HepG2 (cell line): Measurements from ENCODE around the gene PTCRA. TPM values are rescaled to one million over a fixed set of nuclear protein-coding genes. Genes with fewer than 3 reads are reported as not detected.
A peak's percentile ranks its signal among the peaks of the same experiment; 100 is the strongest.

Experiments
- ERF ChIP-seq: IDR thresholded peaks from 2 replicates; pipeline ENCODE4 v1.6.1; 2018; ENCODE audit warnings: missing biosample characterization, missing genetic modification reagents
- NFYC ChIP-seq: IDR thresholded peaks from 2 replicates; pipeline ENCODE4 v1.6.1; 2016; ENCODE audit warnings: missing genetic modification reagents, missing compliant biosample characterization
- SATB2 ChIP-seq: sonication (generic); formaldehyde crosslinking; IDR thresholded peaks from 2 replicates; pipeline ENCODE4 v1.5.0; 2020; ENCODE audit warnings: missing genetic modification reagents
- SNAPC2 ChIP-seq: sonication (generic); formaldehyde crosslinking; IDR thresholded peaks from 2 replicates; pipeline ENCODE4 v1.8.1; 2022; ENCODE audit warnings: mild to moderate bottlenecking, missing genetic modification reagents
- polyA plus RNA-seq, 8 experiments: library from polyadenylated mRNA; depleted of rRNA in 3 of 8; stranded (reverse) in 7 of 8; unstranded in 1 of 8; fragments of >200 nt; fragmentation: Illumina TruSeq in 4 of 8; extraction: Trizol in 4 of 8; gene quantifications; 2 replicates each; pipeline versions ENCODE4 v1.2.1 to v1.2.3, GENCODE V29; 2011 to 2016; ENCODE audit warnings: low read depth in 4 of 8, missing spikeins in 1 of 8, mixed read lengths in 1 of 8; ENCODE audit not compliant: insufficient read depth in 1 of 8
- total RNA-seq, 5 experiments: library from RNA; depleted of rRNA; stranded (reverse); fragments of >200 nt; fragmentation: Illumina TruSeq; extraction: Trizol; gene quantifications; 2 replicates each; pipeline ENCODE4 v1.2.3, GENCODE V29; 2016; ENCODE audit warnings: low read depth in 1 of 5
- TF ChIP-seq, protein P1 (sequence below): IDR thresholded peaks from 2 replicates; pipeline ENCODE4 v1.4.0; 2020; ENCODE audit warnings: mild to moderate bottlenecking, missing genetic modification reagents
- TF ChIP-seq, protein P2 (sequence below): sonication (generic); formaldehyde crosslinking; conservative IDR thresholded peaks from 2 replicates; pipeline ENCODE4 v1.4.0; 2020; ENCODE audit warnings: missing genetic modification reagents
- TF ChIP-seq, protein P3 (sequence below): sonication (generic); formaldehyde crosslinking; IDR thresholded peaks from 2 replicates; pipeline ENCODE4 v1.4.0; 2020; ENCODE audit warnings: mild to moderate bottlenecking, missing genetic modification reagents
- TF ChIP-seq, protein P4 (sequence below): sonication (generic); formaldehyde crosslinking; IDR thresholded peaks from 2 replicates; pipeline ENCODE4 v1.4.0; 2020; ENCODE audit warnings: mild to moderate bottlenecking, low read depth, missing genetic modification reagents
- TF ChIP-seq, protein P5 (sequence below): sonication (generic); formaldehyde crosslinking; IDR thresholded peaks from 2 replicates; pipeline ENCODE4 v1.4.0; 2020; ENCODE audit warnings: missing genetic modification reagents

The PTCRA gene
- total and polyA plus RNA-seq, 2 of the 13 experiments (the other 11 are each of a cell fraction or from before 2014, with no cell fraction given) = not detected

DNA sequence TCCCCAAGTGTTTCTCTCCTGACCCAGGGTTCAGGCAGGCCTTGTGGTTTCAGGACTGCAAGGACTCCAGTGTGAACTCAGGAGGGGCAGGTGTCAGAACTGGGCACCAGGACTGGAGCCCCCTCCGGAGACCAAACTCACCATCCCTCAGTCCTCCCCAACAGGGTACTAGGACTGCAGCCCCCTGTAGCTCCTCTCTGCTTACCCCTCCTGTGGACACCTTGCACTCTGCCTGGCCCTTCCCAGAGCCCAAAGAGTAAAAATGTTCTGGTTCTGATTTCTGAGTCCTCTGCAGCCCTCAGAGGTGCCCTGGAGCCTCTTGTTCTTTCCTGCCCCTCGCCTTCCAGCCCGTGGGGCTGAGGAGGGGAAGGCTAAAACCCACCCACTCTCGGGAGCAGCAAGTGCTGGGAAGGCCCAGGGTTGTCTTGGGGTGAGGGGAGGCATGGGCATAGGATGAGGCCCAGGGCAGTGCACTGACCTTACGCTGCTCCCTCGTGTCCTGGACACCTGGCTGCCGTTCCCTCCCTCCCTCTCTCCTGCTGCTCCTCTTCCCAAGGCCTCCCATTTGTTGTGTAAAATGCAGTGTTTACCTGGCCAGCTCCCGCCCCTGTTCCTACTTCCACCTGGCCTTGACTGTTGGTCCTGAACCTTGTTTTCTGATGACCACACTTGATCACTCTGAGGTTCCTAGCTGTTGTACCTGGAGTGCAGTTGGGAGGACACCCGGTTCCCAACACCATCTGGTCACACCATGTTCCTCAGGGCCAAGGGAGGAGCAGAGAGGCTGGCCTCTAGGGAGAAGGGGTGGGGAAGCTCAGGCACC lies 23.3 kb downstream of the PTCRA start (continued):
- TF ChIP-seq, protein P1, sequence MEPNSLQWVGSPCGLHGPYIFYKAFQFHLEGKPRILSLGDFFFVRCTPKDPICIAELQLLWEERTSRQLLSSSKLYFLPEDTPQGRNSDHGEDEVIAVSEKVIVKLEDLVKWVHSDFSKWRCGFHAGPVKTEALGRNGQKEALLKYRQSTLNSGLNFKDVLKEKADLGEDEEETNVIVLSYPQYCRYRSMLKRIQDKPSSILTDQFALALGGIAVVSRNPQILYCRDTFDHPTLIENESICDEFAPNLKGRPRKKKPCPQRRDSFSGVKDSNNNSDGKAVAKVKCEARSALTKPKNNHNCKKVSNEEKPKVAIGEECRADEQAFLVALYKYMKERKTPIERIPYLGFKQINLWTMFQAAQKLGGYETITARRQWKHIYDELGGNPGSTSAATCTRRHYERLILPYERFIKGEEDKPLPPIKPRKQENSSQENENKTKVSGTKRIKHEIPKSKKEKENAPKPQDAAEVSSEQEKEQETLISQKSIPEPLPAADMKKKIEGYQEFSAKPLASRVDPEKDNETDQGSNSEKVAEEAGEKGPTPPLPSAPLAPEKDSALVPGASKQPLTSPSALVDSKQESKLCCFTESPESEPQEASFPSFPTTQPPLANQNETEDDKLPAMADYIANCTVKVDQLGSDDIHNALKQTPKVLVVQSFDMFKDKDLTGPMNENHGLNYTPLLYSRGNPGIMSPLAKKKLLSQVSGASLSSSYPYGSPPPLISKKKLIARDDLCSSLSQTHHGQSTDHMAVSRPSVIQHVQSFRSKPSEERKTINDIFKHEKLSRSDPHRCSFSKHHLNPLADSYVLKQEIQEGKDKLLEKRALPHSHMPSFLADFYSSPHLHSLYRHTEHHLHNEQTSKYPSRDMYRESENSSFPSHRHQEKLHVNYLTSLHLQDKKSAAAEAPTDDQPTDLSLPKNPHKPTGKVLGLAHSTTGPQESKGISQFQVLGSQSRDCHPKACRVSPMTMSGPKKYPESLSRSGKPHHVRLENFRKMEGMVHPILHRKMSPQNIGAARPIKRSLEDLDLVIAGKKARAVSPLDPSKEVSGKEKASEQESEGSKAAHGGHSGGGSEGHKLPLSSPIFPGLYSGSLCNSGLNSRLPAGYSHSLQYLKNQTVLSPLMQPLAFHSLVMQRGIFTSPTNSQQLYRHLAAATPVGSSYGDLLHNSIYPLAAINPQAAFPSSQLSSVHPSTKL (CRISPR knock-in tag) = peak; percentile 86
- no peak for TF ChIP-seq SATB2 (CRISPR knock-in tag)
- peak; percentile 87; the same call in 1 of the 2 replicates for TF ChIP-seq ERF (CRISPR knock-in tag)
- peak; percentile 86; the same call in 1 of the 2 replicates for TF ChIP-seq SNAPC2 (CRISPR knock-in tag)
- TF ChIP-seq, protein P2, sequence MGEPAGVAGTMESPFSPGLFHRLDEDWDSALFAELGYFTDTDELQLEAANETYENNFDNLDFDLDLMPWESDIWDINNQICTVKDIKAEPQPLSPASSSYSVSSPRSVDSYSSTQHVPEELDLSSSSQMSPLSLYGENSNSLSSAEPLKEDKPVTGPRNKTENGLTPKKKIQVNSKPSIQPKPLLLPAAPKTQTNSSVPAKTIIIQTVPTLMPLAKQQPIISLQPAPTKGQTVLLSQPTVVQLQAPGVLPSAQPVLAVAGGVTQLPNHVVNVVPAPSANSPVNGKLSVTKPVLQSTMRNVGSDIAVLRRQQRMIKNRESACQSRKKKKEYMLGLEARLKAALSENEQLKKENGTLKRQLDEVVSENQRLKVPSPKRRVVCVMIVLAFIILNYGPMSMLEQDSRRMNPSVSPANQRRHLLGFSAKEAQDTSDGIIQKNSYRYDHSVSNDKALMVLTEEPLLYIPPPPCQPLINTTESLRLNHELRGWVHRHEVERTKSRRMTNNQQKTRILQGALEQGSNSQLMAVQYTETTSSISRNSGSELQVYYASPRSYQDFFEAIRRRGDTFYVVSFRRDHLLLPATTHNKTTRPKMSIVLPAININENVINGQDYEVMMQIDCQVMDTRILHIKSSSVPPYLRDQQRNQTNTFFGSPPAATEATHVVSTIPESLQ (CRISPR knock-in tag) = no peak
- TF ChIP-seq NFYC = peak; percentile 61
- TF ChIP-seq, protein P3, sequence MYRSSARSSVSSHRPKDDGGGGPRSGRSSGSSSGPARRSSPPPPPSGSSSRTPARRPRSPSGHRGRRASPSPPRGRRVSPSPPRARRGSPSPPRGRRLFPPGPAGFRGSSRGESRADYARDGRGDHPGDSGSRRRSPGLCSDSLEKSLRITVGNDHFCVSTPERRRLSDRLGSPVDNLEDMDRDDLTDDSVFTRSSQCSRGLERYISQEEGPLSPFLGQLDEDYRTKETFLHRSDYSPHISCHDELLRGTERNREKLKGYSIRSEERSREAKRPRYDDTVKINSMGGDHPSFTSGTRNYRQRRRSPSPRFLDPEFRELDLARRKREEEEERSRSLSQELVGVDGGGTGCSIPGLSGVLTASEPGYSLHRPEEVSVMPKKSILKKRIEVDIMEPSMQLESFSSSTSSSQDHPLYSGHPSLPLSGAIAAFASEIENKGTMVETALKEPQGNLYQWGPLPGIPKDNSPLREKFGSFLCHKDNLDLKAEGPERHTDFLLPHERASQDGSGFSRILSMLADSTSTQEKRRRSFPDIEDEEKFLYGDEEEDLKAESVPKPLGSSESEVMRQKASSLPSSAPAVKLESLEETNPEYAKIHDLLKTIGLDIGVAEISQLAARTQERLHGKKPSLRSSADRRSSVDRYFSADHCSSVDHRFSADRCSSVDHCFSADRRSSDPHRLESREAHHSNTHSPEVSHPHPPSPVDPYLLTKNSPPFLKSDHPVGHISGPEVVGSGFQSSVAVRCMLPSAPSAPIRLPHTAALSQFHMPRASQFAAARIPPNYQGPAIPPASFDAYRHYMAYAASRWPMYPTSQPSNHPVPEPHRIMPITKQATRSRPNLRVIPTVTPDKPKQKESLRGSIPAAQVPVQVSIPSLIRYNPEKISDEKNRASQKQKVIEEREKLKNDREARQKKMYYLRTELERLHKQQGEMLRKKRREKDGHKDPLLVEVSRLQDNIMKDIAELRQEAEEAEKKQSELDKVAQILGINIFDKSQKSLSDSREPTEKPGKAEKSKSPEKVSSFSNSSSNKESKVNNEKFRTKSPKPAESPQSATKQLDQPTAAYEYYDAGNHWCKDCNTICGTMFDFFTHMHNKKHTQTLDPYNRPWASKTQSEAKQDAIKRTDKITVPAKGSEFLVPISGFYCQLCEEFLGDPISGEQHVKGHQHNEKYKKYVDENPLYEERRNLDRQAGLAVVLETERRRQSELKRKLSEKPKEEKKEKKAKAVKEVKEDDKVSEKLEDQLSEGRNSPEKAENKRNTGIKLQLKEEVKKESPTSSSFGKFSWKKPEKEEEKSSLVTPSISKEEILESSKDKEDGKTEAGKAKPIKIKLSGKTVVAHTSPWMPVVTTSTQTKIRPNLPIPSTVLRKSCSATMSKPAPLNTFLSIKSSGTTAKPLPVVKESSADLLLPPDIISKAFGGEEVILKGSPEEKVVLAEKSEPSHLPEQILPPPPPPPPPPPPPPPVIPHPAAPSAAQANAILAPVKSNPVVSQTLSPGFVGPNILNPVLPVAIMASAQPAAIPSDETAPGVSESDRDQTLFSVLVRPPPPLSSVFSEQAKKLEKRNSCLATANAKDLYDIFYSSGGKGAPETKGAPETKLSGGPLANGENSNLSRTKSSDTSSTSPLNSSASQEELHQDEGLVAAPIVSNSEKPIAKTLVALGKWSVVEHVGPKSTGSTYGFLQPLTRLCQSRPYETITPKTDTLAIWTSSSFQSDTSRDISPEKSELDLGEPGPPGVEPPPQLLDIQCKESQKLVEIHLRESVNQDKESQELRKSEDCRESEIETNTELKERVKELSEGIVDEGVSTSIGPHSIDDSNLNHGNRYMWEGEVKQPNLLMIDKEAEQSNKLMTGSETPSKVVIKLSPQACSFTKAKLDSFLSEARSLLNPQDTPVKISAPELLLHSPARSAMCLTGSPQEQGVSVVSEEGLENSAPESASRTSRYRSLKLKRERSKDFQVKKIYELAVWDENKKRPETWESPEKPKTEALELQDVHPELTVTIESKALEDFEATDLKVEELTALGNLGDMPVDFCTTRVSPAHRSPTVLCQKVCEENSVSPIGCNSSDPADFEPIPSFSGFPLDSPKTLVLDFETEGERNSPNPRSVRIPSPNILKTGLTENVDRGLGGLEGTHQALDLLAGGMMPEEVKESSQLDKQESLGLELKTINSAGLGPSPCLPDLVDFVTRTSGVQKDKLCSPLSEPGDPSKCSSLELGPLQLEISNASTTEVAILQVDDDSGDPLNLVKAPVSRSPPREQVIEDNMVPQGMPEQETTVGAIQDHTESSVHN = peak; percentile 97
- TF ChIP-seq, protein P4, sequence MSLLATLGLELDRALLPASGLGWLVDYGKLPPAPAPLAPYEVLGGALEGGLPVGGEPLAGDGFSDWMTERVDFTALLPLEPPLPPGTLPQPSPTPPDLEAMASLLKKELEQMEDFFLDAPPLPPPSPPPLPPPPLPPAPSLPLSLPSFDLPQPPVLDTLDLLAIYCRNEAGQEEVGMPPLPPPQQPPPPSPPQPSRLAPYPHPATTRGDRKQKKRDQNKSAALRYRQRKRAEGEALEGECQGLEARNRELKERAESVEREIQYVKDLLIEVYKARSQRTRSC = peak; percentile 95
- TF ChIP-seq, protein P5, sequence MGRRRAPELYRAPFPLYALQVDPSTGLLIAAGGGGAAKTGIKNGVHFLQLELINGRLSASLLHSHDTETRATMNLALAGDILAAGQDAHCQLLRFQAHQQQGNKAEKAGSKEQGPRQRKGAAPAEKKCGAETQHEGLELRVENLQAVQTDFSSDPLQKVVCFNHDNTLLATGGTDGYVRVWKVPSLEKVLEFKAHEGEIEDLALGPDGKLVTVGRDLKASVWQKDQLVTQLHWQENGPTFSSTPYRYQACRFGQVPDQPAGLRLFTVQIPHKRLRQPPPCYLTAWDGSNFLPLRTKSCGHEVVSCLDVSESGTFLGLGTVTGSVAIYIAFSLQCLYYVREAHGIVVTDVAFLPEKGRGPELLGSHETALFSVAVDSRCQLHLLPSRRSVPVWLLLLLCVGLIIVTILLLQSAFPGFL (CRISPR knock-in tag) = no peak
